Pancreas (tissue), 10 donors: ENCODE data around the gene ULK4. TPM values are rescaled to one million over a fixed set of nuclear protein-coding genes. Genes with fewer than 3 reads are reported as not detected.
"Not testable (repeated sequence)": the region's sequence is repeated elsewhere in the genome, so short reads cannot be mapped to it uniquely, and the experiment has no call there.

Experiments used
- ATAC-seq, 4 donors: fragments of 200-7000 bp; cut with Tn5 transposase; one replicate each; pipeline versions ENCODE4 v1.8.0 to v1.9.1; 2020; ENCODE audit warnings: mild to moderate bottlenecking in 4 of 4, moderate library complexity in 4 of 4
- DNase-seq, 6 donors: peaks; one replicate each; pipeline ENCODE4 v3.0.0-alpha.2; 2020
- FAIRE-seq: peaks from 2 replicates; lab custom pipeline; 2012; peaks lifted over from hg19 to GRCh38; lab: Jason Lieb, UNC
- H3K27ac ChIP-seq, 4 donors: fragments of 200-600 bp; sonication (generic); 1 replicate in 3 of 4; 2 replicates in 1 of 4; pipeline versions ENCODE4 v1.5.0 to v1.8.0; 2020
- H3K27me3 ChIP-seq, 4 donors: fragments of 200-600 bp; one replicate each; pipeline ENCODE4 v1.8.0; 2021
- H3K36me3 ChIP-seq, 3 donors: fragments of 200-600 bp; sonication (generic) in 1 of 3; one replicate each; pipeline versions ENCODE4 v1.5.0 to v1.8.0; 2020 to 2021
- H3K4me1 ChIP-seq, 3 donors: fragments of 200-600 bp; one replicate each; pipeline ENCODE4 v1.8.0; 2021
- H3K4me3 ChIP-seq, 4 donors: fragments of 200-600 bp; sonication (generic) in 2 of 4; one replicate each; pipeline versions ENCODE4 v1.5.0 to v1.8.0; 2020 to 2021
- H3K9me3 ChIP-seq, 4 donors: fragments of 200-600 bp; one replicate each; pipeline ENCODE4 v1.8.0; 2021
- WGBS, 2 donors: extraction: QIAGEN DNeasy Blood & Tissue Kit; methylation state at CpG; one replicate each; pipeline ENCODE4 v1.1.7; 2013; 5-methylcytosine and 5-hydroxymethylcytosine counted together
- intact Hi-C, 3 donors: fragments of 100-400 bp; cut with DNase I; formaldehyde crosslinking; loops; one replicate each; pipeline versions ENCODE4 v1.11.1 to v1.14.2; 2022
- polyA plus RNA-seq, 2 donors: library from polyadenylated mRNA; stranded (reverse); fragments of 200-250 nt; gene quantifications; one replicate each; pipeline ENCODE4 v1.2.3, GENCODE V29; 2013
- total RNA-seq, 6 donors: library from RNA; stranded (reverse); fragmentation: NEBNext Ultra II Directional in 4 of 6; extraction: Animal tissue kit (Norgen Biotek cat#: 25700) in 4 of 6; gene quantifications; one replicate each; pipeline versions ENCODE4 v1.2.1 to v1.2.4, GENCODE V29; 2021 to 2023
- TF ChIP-seq, protein P1 (sequence below), 4 donors: fragments of 200-600 bp; sonication (generic) in 3 of 4; IDR thresholded peaks; one replicate each; pipeline versions ENCODE4 v1.5.0 to v1.8.0; 2021; ENCODE audit warnings: antibody characterized with exemption in 4 of 4
- donor health status: healthy with polysubstance abuse.
- donor health status: DM: no; HTN: no; CAD: no; lungs with moderate emphysema.
- donor health status: DM: no; HTN: no; CAD: no.
- donor health status: control.
- donor health status: control.
- donor health status: Bipolar disorder and iron deficiency.
- donor health status: DM: yes; HTN: yes; CAD: no.
- donor health status: DM: no; HTN: no; CAD: no.
- donor health status: DM: no; HTN: no; CAD: no.
- donor health status: DM: yes; HTN: yes; CAD: no.

ULK4 gene
- total and polyA plus RNA-seq, 8 donors, result 2.3 to 8.6 (median 4.2) TPM

- no peak overlapping the region for H3K4me3 ChIP-seq
- no peak overlapping the region for H3K27ac ChIP-seq
- intact Hi-C loops, result no loop called here
- no peaks in the 10 kb centered on the region for H3K27me3 ChIP-seq
- WGBS, 2 donors, result 61 to 66% methylated on average over 2 of the region's 2 CpGs
- no peaks in the 10 kb centered on the region for H3K36me3 ChIP-seq
- no peak for FAIRE-seq
- TF ChIP-seq, protein P1, sequence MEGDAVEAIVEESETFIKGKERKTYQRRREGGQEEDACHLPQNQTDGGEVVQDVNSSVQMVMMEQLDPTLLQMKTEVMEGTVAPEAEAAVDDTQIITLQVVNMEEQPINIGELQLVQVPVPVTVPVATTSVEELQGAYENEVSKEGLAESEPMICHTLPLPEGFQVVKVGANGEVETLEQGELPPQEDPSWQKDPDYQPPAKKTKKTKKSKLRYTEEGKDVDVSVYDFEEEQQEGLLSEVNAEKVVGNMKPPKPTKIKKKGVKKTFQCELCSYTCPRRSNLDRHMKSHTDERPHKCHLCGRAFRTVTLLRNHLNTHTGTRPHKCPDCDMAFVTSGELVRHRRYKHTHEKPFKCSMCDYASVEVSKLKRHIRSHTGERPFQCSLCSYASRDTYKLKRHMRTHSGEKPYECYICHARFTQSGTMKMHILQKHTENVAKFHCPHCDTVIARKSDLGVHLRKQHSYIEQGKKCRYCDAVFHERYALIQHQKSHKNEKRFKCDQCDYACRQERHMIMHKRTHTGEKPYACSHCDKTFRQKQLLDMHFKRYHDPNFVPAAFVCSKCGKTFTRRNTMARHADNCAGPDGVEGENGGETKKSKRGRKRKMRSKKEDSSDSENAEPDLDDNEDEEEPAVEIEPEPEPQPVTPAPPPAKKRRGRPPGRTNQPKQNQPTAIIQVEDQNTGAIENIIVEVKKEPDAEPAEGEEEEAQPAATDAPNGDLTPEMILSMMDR (IDR thresholded peaks at IDR 0.05), result no peak
- H3K4me1 ChIP-seq, result no peaks in the 10 kb centered on the region
- no peak for ATAC-seq
- no peak for DNase-seq
- no peaks in the 10 kb centered on the region for H3K9me3 ChIP-seq
These were observed 192.8 kb downstream of the ULK4 start for GRCh38 chr3:41769106-41769505.

- TF ChIP-seq, protein P1 (IDR thresholded peaks at IDR 0.05), result no peak
- Histone ChIP-seq H3K4me3 (no peak overlapping the region), H3K9me3 (no peaks in the 10 kb centered on the region), H3K36me3 (no peaks in the 10 kb centered on the region), H3K27me3 (no peaks in the 10 kb centered on the region), H3K27ac (no peak overlapping the region), H3K4me1 (no peaks in the 10 kb centered on the region)
- intact Hi-C loops, result no loop called here
- no peak for FAIRE-seq
- WGBS, 2 donors, result 96 to 100% methylated on average over 1 of the region's 1 CpG
- no peak for ATAC-seq
- no peak for DNase-seq
These were observed 193.5 kb downstream of the ULK4 start for GRCh38 chr3:41768363-41768762.

DNA sequence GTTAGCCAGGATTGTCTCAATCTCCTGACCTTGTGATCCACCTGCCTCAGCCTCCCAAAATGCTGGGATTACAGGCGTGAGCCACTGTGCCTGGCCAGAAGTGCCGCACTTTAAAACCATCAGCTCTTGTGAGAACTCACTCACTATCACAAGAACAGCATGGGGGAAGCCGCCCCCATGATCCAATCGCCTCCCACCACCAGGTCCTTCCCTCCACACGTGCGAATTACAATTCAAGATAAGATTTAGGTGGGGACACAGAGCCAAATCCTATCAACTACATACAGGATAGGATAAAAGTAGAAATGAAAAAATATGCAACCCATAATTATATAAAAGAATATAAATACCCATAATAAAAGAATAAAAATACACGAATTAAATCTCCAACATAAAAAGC, 199.0 kb downstream of the ULK4 start:
- FAIRE-seq, intact Hi-C loops, H3K36me3 ChIP-seq, H3K9me3 ChIP-seq, ATAC-seq, DNase-seq, H3K4me1 ChIP-seq, H3K4me3 ChIP-seq, H3K27ac ChIP-seq, H3K27me3 ChIP-seq: not testable (repeated sequence)
- 86 to 91% methylated on average over 7 of the region's 7 CpGs for WGBS, 2 donors

DNA sequence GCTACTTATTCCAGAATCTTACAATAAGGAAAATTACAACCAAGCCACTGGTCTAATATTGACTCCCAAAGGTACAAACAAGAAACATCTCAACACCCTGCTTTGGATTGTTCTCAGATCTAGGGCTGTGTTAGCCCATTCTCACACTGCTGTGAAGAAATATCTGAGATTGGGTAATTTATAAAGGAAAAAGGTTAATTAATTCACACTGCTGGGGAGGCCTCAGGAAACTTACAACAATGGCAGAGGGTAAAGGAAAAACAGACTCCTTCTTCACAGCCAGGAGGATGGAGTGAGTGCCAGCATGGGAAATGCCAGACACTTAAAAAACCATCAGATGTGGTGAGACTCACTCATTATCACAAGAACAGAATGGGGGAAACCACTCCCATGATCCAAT, 208.3 kb downstream of the ULK4 start:
- ATAC-seq (no peak), FAIRE-seq (no peak), DNase-seq (no peak)
- Histone ChIP-seq H3K27ac (no peak overlapping the region), H3K4me1 (no peaks in the 10 kb centered on the region), H3K9me3 (no peaks in the 10 kb centered on the region), H3K4me3 (no peak overlapping the region), H3K36me3 (no peaks in the 10 kb centered on the region), H3K27me3 (no peaks in the 10 kb centered on the region)
- TF ChIP-seq, protein P1 (IDR thresholded peaks at IDR 0.05), result no peak
- intact Hi-C loops, result no loop called here

GRCh38 chr3:41751597-41751996, 210.3 kb downstream of the ULK4 start:
- H3K4me3 ChIP-seq, result no peak overlapping the region
- DNase-seq (no peak), ATAC-seq (no peak), FAIRE-seq (no peak)
- H3K4me1 ChIP-seq, result no peaks in the 10 kb centered on the region
- no peaks in the 10 kb centered on the region for H3K36me3 ChIP-seq
- no peaks in the 10 kb centered on the region for H3K9me3 ChIP-seq
- TF ChIP-seq, protein P1 (IDR thresholded peaks at IDR 0.05), result no peak
- no peaks in the 10 kb centered on the region for H3K27me3 ChIP-seq
- intact Hi-C loops, result no loop called here
- no peak overlapping the region for H3K27ac ChIP-seq

- no peaks in the 10 kb centered on the region for H3K4me1 ChIP-seq
- H3K36me3 ChIP-seq, result no peaks in the 10 kb centered on the region
- H3K27ac ChIP-seq, result no peak overlapping the region
- H3K9me3 ChIP-seq, result no peaks in the 10 kb centered on the region
- WGBS, 2 donors, result 92 to 94% methylated on average over 4 of the region's 4 CpGs
- no peak for DNase-seq
- intact Hi-C loops, result no loop called here
- FAIRE-seq, result no peak
- TF ChIP-seq, protein P1 (IDR thresholded peaks at IDR 0.05), result no peak
- H3K27me3 ChIP-seq, result no peaks in the 10 kb centered on the region
- no peak for ATAC-seq
- H3K4me3 ChIP-seq, result no peak overlapping the region
These were observed 211.9 kb downstream of the ULK4 start for GRCh38 chr3:41749988-41750387.
